Endothelial cell of umbilical vein (primary cell): Measurements from ENCODE around the gene BICRA. TPM values are rescaled to one million over a fixed set of nuclear protein-coding genes. Genes with fewer than 3 reads are reported as not detected.

ENCODE experiments used
- BruUV-seq: library from RNA; stranded (reverse); fragments of 400-500 nt; replicated peaks from 2 replicates; lab custom pipeline; 2021; lab: Mats Ljungman, UMichigan
- CTCF ChIA-PET: fragments of 300-600, 350-600 bp; sonication (Branson Sonifier 250); formaldehyde crosslinking; loops from one replicate; lab custom pipeline; 2021; ENCODE audit warnings: antibody characterized with exemption, inconsistent platforms; lab: Charles Lee
- POLR2A ChIA-PET: fragments of 300-600, 350-600 bp; sonication (Branson Sonifier 250); formaldehyde crosslinking; loops from one replicate; lab custom pipeline; 2021; ENCODE audit warnings: antibody characterized with exemption, inconsistent platforms; lab: Charles Lee
- DNase-seq: peaks from one replicate; pipeline ENCODE4 v3.0.0-alpha.2; 2011; ENCODE audit warnings: low read depth, low spot score
- FAIRE-seq: peaks from 2 replicates; lab custom pipeline; 2011; peaks lifted over from hg19 to GRCh38; lab: Jason Lieb, UNC
- H2AFZ ChIP-seq: 2 replicates; pipeline ENCODE4 v1.6.0; 2012; ENCODE audit warnings: low read depth, low read length, control low read depth, inconsistent platforms
- H3K27ac ChIP-seq: 2 replicates; pipeline ENCODE4 v1.5.1; 2011; ENCODE audit warnings: low read depth, mild to moderate bottlenecking, control low read depth, low read length, moderate library complexity; ENCODE audit not compliant: insufficient read depth
- H3K27me3 ChIP-seq, 2 experiments: 2 replicates each; pipeline versions ENCODE4 v1.6.0 to v1.6.1; 2011; ENCODE audit warnings: low read length in 2 of 2, mixed read lengths in 1 of 2; ENCODE audit not compliant: control insufficient read depth in 2 of 2, insufficient read depth in 2 of 2
- H3K36me3 ChIP-seq, 2 experiments: 2 replicates in 1 of 2; 3 replicates in 1 of 2; pipeline ENCODE4 v1.5.1; 2011; ENCODE audit warnings: low read length in 2 of 2, mild to moderate bottlenecking in 1 of 2, moderate library complexity in 1 of 2; ENCODE audit not compliant: control insufficient read depth in 2 of 2, insufficient read depth in 2 of 2; ENCODE audit errors: extremely low read depth in 1 of 2
- H3K4me1 ChIP-seq: 3 replicates; pipeline ENCODE4 v1.5.1; 2011; ENCODE audit warnings: mild to moderate bottlenecking, low read length; ENCODE audit not compliant: control insufficient read depth, insufficient read depth; ENCODE audit errors: extremely low read depth
- H3K4me2 ChIP-seq: 2 replicates; pipeline ENCODE4 v1.6.1; 2011; ENCODE audit warnings: low read length, control low read depth, mixed read lengths; ENCODE audit not compliant: insufficient read depth
- H3K4me3 ChIP-seq, 3 experiments: fragments of 200-600 bp in 1 of 3; sonication (generic), shearing (Covaris generic) in 1 of 3; replicated peaks in 1 of 3; 2 replicates each; pipeline ENCODE4 v1.5.1; 2011 to 2016; ENCODE audit warnings: control low read depth in 3 of 3, low read length in 3 of 3, mild to moderate bottlenecking in 2 of 3, inconsistent platforms in 1 of 3, low read depth in 1 of 3, moderate library complexity in 1 of 3; ENCODE audit not compliant: insufficient read depth in 1 of 3
- H3K79me2 ChIP-seq: 2 replicates; pipeline ENCODE4 v1.6.0; 2012; ENCODE audit warnings: low read length, inconsistent platforms; ENCODE audit not compliant: control insufficient read depth, insufficient read depth
- H3K9ac ChIP-seq: replicated peaks from 2 replicates; pipeline ENCODE3; 2011; ENCODE audit warnings: low read length, control low read depth; ENCODE audit not compliant: insufficient read depth; ENCODE audit errors: extremely low read depth
- H3K9me1 ChIP-seq: replicated peaks from 3 replicates; pipeline ENCODE4 v1.6.0; 2011; ENCODE audit warnings: mild to moderate bottlenecking, low read length; ENCODE audit not compliant: control insufficient read depth, insufficient read depth; ENCODE audit errors: extremely low read depth
- H3K9me3 ChIP-seq: replicated peaks from 2 replicates; pipeline ENCODE4 v1.5.1; 2012; ENCODE audit warnings: low read length, inconsistent platforms; ENCODE audit not compliant: control insufficient read depth, insufficient read depth
- H4K20me1 ChIP-seq: replicated peaks from 2 replicates; pipeline ENCODE3; 2011; ENCODE audit warnings: mild to moderate bottlenecking, low read length; ENCODE audit not compliant: control insufficient read depth, insufficient read depth; ENCODE audit errors: extremely low read depth
- CTCF ChIP-seq, 2 donors: IDR thresholded peaks; 1 replicate in 1 of 2; 2 replicates in 1 of 2; pipeline ENCODE4 v1.5.1; 2011; ENCODE audit warnings: low read length in 2 of 2, mild to moderate bottlenecking in 2 of 2, moderate library complexity in 2 of 2, control low read depth in 1 of 2, inconsistent platforms in 1 of 2, low read depth in 1 of 2; ENCODE audit not compliant: insufficient read depth in 1 of 2; ENCODE audit errors: extremely low read depth in 1 of 2
- EZH2 ChIP-seq: IDR thresholded peaks from 2 replicates; pipeline ENCODE4 v1.6.1; 2012; ENCODE audit warnings: borderline replicate concordance, low read depth, mild to moderate bottlenecking, moderate library complexity, low read length, inconsistent platforms; ENCODE audit not compliant: severe bottlenecking
- FOS ChIP-seq: IDR thresholded peaks from 2 replicates; pipeline ENCODE4 v1.6.1; 2011; ENCODE audit warnings: mild to moderate bottlenecking, low read length, moderate library complexity, borderline replicate concordance; ENCODE audit not compliant: insufficient read depth
- JUN ChIP-seq: IDR thresholded peaks from 2 replicates; pipeline ENCODE4 v1.6.1; 2011; ENCODE audit warnings: borderline replicate concordance, low read depth; ENCODE audit not compliant: insufficient read length, insufficient read depth
- MAX ChIP-seq: IDR thresholded peaks from 2 replicates; pipeline ENCODE4 v1.6.1; 2011; ENCODE audit not compliant: insufficient read depth, insufficient read length
- MYC ChIP-seq: IDR thresholded peaks from one replicate; pipeline ENCODE4 v1.6.1; 2011; ENCODE audit warnings: mild to moderate bottlenecking, low read depth, low read length
- POLR2A ChIP-seq: IDR thresholded peaks from 2 replicates; pipeline ENCODE4 v1.6.1; 2012; ENCODE audit warnings: low read depth, mild to moderate bottlenecking, control low read depth, low read length
- POLR2AphosphoS5 ChIP-seq: IDR thresholded peaks from 2 replicates; pipeline ENCODE4 v1.6.1; 2012; ENCODE audit warnings: low read depth, mild to moderate bottlenecking, control low read depth, low read length, moderate library complexity; ENCODE audit not compliant: insufficient read depth
- dilution Hi-C: fragments of 300-500 bp; cut with MboI; formaldehyde crosslinking; loops from one replicate; pipeline ENCODE4 v1.15.0; 2019; ENCODE audit warnings: low sequenced_read_pairs; ENCODE audit not compliant: extremely low pct_ligation_motif_present
- intact Hi-C: fragments of 100-400 bp; cut with micrococcal nuclease; formaldehyde crosslinking; loops from one replicate; pipeline ENCODE4 v1.10.0; 2022
- polyA plus RNA-seq, 4 experiments: library from polyadenylated mRNA; depleted of rRNA in 3 of 4; stranded (reverse) in 3 of 4; unstranded in 1 of 4; fragments of >200 nt; gene quantifications; 2 replicates each; pipeline versions ENCODE4 v1.2.1 to v1.2.3, GENCODE V29; 2011 to 2012; ENCODE audit warnings: missing spikeins in 1 of 4
- total RNA-seq: library from RNA; stranded (reverse); gene quantifications from 2 replicates; pipeline ENCODE4 v1.2.3, GENCODE V29; 2021

The BICRA gene
- total and polyA plus RNA-seq, 2 donors (not counting 3 experiments of a cell fraction or from before 2014, with no cell fraction given): 3.8 to 20.5 TPM

- ChIA-PET CTCF (interaction anchor here (0.5 to 9.7 kb wide), 6 partner anchors 10 to 266 kb away, joined by 3 to 454 read pairs (median 6); partner anchors contain the start of gene EHD2), POLR2A (no interaction called here)
- no peaks in the 10 kb centered on the region for H3K4me1 ChIP-seq
- no peak overlapping the region for H3K4me2 ChIP-seq
- FAIRE-seq (no peak), DNase-seq (no peak)
- H2AFZ ChIP-seq: no peak overlapping the region
- dilution Hi-C loops (no loop called here), intact Hi-C loops (no loop called here)
- H3K4me3 ChIP-seq: no peak overlapping the region
- no peaks in the 10 kb centered on the region for H3K9me1 ChIP-seq
- H3K9ac ChIP-seq: no peak overlapping the region
- no peaks in the 10 kb centered on the region for H4K20me1 ChIP-seq
- H3K36me3 ChIP-seq: peaks cover 6 to 23% of the 10 kb centered on the region in 2 experiments
- TF ChIP-seq POLR2A: no peak
- no peak for TF ChIP-seq MYC
- no peak for TF ChIP-seq POLR2AphosphoS5
- no peak for TF ChIP-seq JUN
- no peak for TF ChIP-seq CTCF (IDR thresholded peaks at IDR 0.05; ENCODE audit: extremely low read depth in 1 of 2, insufficient read depth in 1 of 2, low read depth in 1 of 2, low read length in 2 of 2)
- no peak for TF ChIP-seq FOS
- no peak for TF ChIP-seq MAX
- TF ChIP-seq EZH2: no peak
- no peaks in the 10 kb centered on the region for H3K9me3 ChIP-seq
- no TSS peak for BruUV-seq
- no peaks in the 10 kb centered on the region for H3K79me2 ChIP-seq
- H3K27me3 ChIP-seq: no peaks in the 10 kb centered on the region
- no peak overlapping the region for H3K27ac ChIP-seq
Observed at GRCh38 chr19:47703301-47703700, 94.4 kb downstream of the BICRA start.
